ENCODE data around the gene EXD3. TPM values are rescaled to one million over a fixed set of nuclear protein-coding genes. Genes with fewer than 3 reads are reported as not detected.

EXD3 gene
- total RNA-seq, 1 experiment from 2014 or later = 15.3 TPM

- no peak overlapping the region for H3K4me2 ChIP-seq (ENCODE audit: insufficient read depth, insufficient read length, low read length)
- no peak overlapping the region for H3K4ac ChIP-seq (ENCODE audit: low read depth, low read length)
- no peak overlapping the region for H3K4me3 Mint-ChIP-seq
- H3K56ac ChIP-seq (ENCODE audit: insufficient read length, low read depth, low read length) = no peak overlapping the region
- H3K9ac ChIP-seq (ENCODE audit: extremely low read depth, insufficient read length, low read length) = no peak overlapping the region
- no peak overlapping the region for H2BK5ac ChIP-seq (ENCODE audit: insufficient read length, low read length)
- no peak overlapping the region for H4K8ac ChIP-seq (replicated peaks; ENCODE audit: insufficient read length, low read depth, low read length)
- peaks cover 10 to 55% (median 42%) of the 10 kb centered on the region in 3 experiments; a peak in 6 of 7 replicates for H3K36me3 Mint-ChIP-seq (ENCODE audit: insufficient read depth in 1 of 3, low read depth in 3 of 3)
- TF ChIP-seq, protein P1, sequence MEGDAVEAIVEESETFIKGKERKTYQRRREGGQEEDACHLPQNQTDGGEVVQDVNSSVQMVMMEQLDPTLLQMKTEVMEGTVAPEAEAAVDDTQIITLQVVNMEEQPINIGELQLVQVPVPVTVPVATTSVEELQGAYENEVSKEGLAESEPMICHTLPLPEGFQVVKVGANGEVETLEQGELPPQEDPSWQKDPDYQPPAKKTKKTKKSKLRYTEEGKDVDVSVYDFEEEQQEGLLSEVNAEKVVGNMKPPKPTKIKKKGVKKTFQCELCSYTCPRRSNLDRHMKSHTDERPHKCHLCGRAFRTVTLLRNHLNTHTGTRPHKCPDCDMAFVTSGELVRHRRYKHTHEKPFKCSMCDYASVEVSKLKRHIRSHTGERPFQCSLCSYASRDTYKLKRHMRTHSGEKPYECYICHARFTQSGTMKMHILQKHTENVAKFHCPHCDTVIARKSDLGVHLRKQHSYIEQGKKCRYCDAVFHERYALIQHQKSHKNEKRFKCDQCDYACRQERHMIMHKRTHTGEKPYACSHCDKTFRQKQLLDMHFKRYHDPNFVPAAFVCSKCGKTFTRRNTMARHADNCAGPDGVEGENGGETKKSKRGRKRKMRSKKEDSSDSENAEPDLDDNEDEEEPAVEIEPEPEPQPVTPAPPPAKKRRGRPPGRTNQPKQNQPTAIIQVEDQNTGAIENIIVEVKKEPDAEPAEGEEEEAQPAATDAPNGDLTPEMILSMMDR (conservative IDR thresholded peaks at IDR 0.05) = no peak
- 0 out of 4 replicates have a peak, but pooled peaks cover 0 to 3% of the 10 kb centered on the region in 2 experiments for H3K4me1 Mint-ChIP-seq
- H3K4me1 ChIP-seq (ENCODE audit: insufficient read depth, low read length) = no peaks in the 10 kb centered on the region
- H4K5ac ChIP-seq (ENCODE audit: insufficient read length, low read depth, low read length) = no peak overlapping the region
- no peaks in the 10 kb centered on the region for H4K20me1 ChIP-seq (ENCODE audit: control insufficient read depth, insufficient read depth, insufficient read length)
- no peak overlapping the region for H3K23ac ChIP-seq (ENCODE audit: insufficient read length, low read depth, low read length)
- no peaks in the 10 kb centered on the region for H3K79me1 ChIP-seq (ENCODE audit: insufficient read depth, low read depth, low read length, poor library complexity, severe bottlenecking)
- WGBS (ENCODE audit: extremely low coverage, insufficient read length, low lambda C conversion rate) = no CpG with 5 or more reads among the region's 29 CpGs
- H3K9me3 Mint-ChIP-seq = no peaks in the 10 kb centered on the region; a peak in 1 of 5 replicates
- H3K27me3 Mint-ChIP-seq (ENCODE audit: low read depth) = no peaks in the 10 kb centered on the region; the same call in 1 of the 2 replicates
- H2AK5ac ChIP-seq (ENCODE audit: insufficient read length, low read length) = no peak overlapping the region
- H3K79me2 ChIP-seq (ENCODE audit: insufficient read depth, low read length) = no peaks in the 10 kb centered on the region
- H3K27ac ChIP-seq (ENCODE audit: insufficient read length, low read depth, low read length) = no peak overlapping the region
- H3K27me3 ChIP-seq (ENCODE audit: insufficient read depth, low read length) = no peaks in the 10 kb centered on the region
- H4K91ac ChIP-seq (ENCODE audit: insufficient read length, low read depth, low read length) = no peak overlapping the region
- H2BK12ac ChIP-seq (ENCODE audit: insufficient read length, low read depth, low read length) = no peak overlapping the region
- no peak overlapping the region for H2BK20ac ChIP-seq (ENCODE audit: low read depth, low read length, poor library complexity, severe bottlenecking)
- H3K23me2 ChIP-seq (ENCODE audit: insufficient read length, low read depth, low read length, poor library complexity, severe bottlenecking) = no peaks in the 10 kb centered on the region
- DNase-seq = no peak
- no peak overlapping the region for H2BK15ac ChIP-seq (ENCODE audit: low read depth, low read length)
- no peak overlapping the region for H2BK120ac ChIP-seq (ENCODE audit: low read depth, low read length, poor library complexity, severe bottlenecking)
- no peak overlapping the region for H3T11ph ChIP-seq (ENCODE audit: low read length)
- H3K27ac Mint-ChIP-seq = no peak overlapping the region
- no peak overlapping the region for H2AFZ ChIP-seq (ENCODE audit: low read length)
- no peak overlapping the region for H3K14ac ChIP-seq (ENCODE audit: insufficient read depth, low read length)
- H3K18ac ChIP-seq (ENCODE audit: insufficient read length, low read depth, low read length) = no peak overlapping the region
- H3K9me3 ChIP-seq (ENCODE audit: control insufficient read depth, low read depth, low read length) = no peaks in the 10 kb centered on the region
Measured at GRCh38 chr9:137265496-137266161, 157.3 kb downstream of the EXD3 start.
